NCI-H774 (cell line): ENCODE results near the gene KDM2B.

Experiments used
- DNase-seq: peaks from one replicate; lab custom pipeline; 2025; lab: John Stamatoyannopoulos, UW

KDM2B gene

DNA sequence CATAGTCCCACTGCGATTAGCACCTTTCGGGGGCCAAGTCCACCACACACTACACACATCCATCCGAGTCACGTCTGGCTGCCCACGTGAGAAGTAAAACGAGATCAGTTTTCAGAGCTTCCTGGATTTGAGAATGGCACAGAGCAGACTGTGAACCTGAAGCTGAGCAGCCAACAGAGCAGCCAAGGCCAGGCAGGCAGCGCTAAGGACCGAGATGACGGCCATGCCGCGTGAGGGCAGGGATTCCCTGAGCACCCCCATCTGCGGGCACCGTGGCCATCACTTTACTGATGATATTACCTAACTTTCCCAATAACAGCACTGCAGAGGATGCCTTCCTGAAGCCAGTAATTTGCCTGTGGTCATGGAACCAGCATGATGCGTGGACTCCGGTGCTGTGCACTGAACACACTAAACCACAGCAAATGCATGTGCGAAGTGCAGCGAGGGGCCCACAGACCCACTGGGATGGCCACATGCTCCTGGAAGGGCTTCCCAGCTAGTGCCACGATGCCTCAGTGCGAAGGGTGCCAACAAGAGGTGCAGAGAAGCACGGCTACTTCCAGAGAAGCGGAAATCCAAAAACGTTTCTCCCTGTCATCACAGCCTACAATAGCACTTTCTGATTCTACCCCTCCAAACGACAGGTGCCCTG, 124.9 kb downstream of the KDM2B start:
- no peak for DNase-seq

DNA sequence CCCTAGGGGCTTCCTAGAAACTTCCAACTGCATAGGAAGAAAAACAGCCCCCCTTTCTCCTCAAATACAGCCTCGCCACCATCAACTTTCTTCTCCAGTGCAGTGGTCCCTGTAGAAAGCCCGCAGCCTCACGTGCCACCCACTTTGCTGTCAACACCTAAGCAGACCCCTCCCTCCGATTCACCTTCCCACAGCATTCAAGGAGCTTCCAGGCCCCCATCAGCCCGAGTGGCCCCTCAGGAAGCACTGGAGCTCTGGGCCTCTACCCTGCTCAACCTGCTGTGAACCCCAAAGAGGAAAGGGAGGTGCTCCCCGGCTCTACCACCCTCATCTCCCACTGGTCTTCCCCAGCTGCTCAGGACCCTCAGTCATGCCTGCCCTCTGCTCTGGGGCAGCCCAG, 125.9 kb downstream of the KDM2B start:
- DNase-seq: no peak

DNA sequence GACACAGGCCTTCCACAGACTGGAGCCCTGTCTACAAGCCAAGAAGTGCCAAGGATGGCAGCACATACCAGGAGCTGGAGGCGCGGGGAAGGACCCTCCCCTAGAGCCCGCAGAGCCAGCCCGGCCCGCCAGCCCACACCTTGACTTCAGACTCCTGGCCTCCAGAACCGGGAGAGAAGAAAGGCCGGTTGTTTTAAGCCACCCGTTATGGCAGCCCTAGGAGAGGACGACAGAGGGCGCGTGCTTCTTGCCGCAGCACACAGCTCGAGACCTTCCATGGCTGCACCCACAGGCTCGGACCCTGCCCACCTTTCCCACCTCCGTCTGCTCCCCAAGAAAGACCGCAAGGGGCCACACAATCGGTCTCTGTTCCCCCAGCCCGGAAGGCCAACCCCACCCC, 127.2 kb downstream of the KDM2B start:
- no peak for DNase-seq

DNA sequence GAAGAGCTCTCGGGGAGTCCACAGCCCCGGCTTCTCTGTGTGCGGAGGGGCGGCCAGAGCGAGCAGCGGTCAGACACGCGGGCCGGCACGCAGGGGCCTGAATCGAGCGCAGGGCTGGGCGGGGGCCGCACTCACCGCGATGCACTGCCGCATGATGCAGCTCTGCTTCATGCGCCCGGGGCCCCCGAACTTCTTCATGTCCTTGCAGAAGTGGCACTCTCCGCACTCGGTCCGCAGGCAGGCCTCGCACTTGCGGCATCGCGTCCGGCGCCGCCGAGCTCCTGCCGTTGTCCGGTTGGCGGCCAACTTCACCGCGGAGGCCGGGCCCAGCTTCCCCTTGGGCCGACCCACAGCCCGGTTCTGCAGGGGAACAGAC, 127.8 kb downstream of the KDM2B start:
- DNase-seq: no peak

DNA sequence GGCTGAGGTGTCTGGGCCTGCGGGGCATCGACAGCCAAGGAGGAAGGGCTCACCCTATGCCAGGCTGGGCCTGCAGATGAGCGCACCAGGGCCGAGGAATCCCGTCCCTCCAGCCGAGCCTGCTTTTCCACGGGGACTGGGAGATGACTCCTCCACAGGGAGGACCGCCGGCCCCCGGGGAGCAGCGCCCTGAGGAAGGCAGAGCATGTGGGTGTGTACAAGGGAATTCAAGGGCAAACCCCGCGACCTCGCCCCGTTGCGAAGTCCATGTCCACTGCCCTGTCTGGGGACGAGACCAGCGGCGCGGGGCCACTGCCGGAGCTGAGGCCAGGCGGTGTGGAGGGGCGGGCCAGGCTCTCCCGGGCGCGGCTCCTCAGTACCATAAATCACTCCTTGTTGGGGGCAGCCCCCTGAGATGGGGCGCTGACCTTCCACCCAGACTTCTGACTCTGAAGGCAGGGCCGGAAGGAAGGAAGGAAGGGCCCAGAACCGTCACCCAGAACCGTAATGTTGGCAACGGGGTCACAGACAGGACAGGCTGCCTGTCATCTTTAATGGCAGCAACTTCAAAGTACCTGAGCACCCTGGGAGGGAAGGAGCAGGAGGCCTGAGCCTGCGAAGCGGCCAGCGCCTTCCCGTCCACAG, 128.4 kb downstream of the KDM2B start:
- DNase-seq: no peak

DNA sequence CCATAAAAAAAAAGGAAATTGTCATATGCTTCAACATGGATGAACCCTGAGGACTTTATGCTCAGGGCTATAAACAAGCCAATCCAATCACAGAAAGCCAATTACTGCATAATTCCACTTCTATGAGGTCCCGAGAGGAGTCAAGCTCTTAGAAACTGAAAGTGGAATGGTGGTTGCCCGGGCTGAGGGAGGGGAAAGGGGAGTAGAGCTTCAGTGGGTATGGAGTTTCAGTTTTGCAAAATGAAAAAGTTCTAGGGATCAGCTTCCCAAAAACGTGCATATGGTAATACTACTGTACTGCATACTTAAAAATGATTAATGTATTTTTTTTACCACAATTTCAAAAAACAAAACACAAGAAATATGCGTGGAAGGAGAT, 128.9 kb downstream of the KDM2B start:
- DNase-seq: no peak

DNA sequence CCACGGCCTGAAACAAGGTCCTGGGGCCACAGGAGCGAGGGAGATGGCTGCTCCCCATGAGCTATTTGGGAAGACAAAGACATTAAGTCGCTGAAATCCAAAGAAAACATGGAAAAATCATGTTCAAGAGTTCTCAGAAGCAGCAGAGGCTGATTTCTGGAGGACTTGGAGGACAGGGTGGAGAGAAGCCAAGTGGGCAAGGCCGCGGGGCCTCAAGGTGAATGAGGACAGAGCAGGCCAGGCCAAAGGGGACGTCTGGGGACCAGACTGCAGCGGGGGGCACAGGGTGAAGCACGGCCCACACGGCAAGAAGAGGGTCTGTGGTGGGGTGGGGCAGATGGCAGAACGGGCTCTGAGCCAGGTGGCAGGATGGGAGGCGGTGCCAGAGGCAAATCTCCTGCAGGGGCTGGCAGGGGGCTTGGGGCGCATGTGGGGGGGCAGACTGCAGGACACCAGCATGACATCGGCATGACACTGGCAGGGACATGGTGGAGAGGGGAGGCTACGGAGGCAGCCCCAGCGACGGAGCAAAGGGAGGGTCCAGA, 132.0 kb downstream of the KDM2B start:
- DNase-seq: no peak

DNA sequence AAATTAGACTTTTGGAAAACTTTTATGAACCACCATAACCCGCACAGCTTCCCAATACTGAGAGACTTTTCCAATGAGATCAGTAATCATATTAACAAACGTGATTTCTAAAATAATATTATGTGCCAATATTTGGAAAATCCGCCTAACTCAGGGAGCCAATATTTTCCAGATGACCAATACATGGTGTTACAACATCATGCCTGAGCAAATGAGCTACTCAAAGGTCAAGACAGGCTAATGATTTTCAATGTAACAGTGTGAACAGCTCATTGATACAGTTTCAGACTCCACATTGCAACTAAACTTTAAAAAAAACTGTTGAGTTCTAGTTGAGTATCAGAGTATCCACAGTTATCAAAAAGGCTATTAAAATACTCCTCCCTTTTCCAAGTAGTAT, 134.1 kb downstream of the KDM2B start:
- no peak for DNase-seq

DNA sequence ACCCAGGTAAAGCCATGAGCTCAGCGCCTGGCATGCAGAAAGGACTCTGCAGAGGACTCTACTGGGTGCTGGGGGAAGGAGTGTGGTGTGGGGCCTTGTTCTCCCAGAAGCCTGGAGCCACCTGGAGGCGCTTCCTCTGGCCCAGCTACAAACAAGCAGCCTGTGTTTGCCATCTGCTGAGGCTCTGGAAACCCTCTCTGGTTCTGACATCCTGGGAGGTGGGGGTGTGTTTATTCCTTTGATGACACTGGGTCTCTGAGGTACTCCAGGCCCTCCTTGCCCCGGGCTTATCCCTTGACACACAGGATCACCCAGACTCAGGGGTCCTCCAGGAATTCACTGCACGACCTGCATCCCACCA, 136.0 kb downstream of the KDM2B start:
- DNase-seq: no peak

DNA sequence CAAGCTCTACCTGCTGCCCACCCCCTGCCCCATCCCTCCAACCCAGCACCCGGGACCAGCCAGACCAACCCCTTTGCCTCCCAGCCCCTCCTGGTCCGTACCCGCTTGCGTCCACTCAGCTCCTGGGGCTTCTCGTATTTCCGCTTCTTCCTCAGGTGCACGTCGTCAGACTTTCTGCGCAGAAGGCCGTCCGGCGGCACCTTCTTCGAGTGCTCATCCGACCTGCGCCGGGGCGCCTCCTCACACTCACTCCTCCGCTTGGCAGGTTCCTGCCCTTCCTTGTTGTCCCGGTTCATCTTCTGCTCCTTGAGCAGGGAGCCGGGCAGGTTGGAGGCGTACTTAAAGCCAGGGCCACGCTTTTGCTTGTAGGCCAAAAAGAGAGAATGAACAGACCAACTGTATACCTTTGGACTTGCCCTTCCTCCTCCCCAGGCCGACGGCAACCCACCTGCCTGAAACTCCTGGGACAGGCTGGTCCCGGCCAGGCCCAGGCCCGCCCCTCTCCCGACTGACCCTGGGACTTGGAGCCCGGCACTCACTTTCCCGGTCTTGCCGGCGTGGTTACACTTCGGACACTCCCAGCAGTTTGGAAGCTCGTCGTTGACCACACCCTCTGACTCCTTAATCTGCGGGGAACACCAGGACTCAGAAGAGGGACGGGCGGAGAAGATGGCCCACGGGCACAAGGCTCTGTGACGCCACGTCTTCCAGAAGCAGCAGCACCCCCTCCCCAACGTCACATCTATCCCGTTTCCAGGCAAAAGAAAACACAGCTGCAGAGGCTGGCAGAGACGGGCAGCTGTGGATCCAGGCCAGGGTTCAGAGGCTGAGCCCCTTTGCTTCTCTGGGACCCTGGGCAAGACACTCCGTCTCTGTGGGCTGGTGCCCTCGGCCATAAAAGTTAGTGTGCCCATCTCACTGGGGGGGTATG, 136.6 kb downstream of the KDM2B start:
- DNase-seq: no peak

DNA sequence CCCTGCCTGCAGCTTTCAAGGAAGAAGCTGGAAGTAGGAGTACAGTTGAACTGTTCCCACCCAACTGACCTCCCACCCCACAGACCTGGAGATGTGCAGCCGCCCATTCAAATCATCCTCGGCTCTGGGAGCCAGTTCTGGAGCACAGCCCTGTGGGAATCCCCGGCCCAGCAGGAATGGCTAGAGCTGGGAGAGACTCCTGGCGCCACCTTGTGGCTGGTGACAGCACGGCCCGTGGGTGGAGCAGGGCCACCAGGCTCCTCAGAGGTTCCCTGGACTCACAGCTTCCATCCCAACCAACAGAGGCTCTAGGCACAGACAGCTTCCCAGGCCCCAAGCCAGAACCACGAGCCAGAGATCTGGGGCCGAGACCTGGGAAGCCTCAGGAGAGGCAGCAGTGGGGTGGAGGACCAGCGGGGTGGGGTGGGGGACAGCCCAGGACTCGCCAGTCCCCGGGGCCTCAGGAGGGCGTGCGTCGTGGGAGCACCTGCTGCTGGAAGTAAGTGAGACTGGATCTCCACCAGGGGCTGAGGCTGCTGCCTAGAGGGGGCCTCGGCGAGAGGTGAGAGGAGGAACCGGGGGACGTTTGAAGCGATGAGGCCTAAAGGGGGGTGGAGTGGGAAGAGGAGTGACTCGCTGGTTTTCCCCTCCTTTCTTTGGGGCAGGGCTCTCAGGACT, 137.5 kb downstream of the KDM2B start:
- DNase-seq: peak; percentile 73

DNA sequence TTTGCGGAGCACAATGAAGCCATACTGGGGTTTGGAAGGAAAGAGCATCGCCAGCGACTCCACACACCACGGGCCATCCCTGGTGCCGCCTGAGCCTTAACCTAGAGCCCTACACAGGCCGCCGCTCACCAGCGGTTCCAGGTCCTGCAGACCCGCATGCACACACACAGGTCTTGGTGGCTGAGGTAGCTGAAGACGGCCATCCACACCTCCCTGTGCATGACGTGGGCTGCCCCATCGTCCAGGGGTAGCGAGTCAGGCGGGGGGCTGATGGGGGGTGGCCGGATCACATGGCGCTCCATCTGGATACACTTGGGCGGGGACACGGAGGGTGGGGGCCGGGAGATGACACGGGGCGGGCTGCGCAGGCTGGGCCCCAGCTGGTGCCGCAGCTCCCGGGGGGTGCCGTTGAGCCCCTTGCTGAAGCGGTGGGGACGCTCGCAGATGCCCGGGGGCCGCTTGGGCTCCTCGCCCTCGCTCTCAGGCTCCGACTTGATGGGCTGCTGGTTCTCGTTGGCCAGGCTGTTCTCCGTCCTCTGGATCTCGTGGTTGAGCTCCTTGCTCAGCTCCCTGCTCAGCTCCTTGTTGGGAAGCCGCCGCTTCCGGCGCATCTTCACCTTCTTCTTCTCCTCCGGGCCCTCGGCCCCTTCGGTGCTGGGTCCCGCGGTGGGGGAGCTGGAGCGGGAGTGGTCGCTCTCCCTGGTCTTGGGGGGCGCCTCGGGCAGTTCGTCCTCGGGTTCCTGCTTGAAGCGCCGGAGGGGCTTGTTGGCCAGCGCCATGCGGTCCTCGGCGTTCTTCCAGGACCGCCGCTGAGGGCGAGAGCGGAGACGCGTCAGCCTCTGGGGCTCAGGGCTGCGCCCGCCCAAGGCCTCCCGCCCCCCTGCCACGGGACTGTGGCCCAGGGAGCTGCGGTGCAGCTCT, 138.5 kb downstream of the KDM2B start:
- no peak for DNase-seq

DNA sequence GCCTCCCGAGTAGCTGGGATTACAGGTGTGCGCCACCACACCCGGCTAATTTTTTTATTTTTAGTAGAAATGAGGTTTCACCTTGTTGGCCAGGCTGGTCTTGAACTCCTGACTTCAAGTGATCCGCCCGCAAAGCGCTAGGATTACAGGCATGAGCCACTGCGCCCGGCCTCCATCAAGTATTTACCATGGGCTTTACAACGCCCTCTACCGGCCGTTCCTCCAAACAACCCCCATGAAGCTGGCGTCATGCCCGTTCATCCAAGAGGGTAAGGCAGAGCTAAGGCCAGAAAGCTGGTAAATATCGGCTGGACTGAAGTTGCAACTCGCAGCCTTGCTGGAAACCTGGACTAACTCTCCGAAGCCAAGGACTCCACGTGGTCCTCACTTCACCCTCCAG, 139.3 kb downstream of the KDM2B start:
- DNase-seq: no peak

DNA sequence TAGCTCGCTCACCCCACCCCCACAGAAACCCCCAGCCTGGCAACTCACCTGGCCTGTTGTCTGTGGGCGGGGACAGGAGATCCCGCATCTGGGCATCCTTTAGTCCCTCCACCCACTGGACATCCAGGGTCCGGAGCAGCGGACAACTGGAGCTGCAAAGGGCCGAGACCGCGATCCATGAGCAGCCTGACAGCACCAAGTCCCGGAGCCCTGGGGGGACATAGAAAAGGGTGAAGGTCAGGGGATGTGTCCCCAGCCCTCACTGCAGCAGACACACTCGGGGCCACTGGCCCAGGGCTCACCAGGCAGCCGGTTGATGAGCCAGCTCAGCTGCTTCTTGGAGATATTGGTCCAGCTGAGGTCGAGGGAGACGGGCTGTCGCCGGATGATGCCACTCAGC, 140.1 kb downstream of the KDM2B start:
- DNase-seq: no peak

DNA sequence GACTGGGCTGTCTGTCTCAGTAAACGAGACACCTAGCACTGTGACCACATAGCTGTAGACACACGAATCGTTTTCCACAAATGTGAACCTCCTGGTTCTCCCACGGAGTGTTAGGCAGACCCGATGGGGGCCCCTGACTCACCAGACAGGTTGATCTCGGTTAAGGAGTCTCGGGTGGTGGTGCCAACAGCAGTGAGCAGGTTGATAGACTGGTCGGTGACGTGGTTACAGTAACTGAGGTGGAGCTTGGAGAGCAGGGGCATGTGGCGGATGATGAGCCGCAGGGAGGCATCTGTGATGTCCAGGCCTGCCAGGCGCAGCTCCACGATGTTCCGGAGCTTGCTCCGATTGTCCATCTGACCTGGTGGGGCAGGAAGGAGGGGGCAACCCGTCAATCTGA, 141.1 kb downstream of the KDM2B start:
- no peak for DNase-seq

DNA sequence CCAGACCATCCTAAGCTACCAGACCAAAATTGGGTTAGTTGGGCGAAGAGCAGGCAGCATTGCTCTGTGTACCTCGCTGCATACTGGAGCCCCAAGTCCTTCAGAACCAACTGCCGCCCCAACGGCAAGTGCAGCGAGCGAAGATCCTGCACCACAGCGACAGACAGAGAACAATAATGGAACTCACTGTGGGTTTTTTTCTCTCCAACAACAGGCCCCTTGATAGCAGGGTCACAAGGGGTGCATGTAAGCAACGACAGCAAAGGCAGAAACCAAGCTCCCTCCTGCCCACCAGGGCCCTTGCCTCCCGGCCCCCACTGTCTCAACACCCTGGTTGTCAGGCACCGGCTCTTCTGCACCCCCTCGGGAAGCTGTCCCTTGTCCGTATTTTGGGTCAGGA, 141.9 kb downstream of the KDM2B start:
- DNase-seq: no peak

DNA sequence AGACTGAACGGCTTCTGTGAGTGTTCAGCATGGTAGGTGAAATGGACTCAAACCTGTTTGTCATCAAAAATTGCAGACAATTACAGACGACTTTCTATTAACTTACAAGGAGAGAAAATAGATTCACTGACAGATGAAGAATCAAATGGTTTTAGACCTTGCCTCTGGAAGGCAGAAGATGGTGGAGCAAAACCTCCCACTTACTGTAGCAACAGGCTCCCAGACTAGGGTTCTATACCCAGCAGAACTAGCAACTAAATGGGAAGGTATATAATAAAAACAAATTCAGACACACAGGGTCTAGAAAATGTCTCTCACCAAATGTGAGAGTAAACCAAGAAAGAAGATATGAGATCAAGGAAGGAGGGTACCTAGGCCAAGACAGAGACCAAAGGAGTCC, 144.1 kb downstream of the KDM2B start:
- no peak for DNase-seq

DNA sequence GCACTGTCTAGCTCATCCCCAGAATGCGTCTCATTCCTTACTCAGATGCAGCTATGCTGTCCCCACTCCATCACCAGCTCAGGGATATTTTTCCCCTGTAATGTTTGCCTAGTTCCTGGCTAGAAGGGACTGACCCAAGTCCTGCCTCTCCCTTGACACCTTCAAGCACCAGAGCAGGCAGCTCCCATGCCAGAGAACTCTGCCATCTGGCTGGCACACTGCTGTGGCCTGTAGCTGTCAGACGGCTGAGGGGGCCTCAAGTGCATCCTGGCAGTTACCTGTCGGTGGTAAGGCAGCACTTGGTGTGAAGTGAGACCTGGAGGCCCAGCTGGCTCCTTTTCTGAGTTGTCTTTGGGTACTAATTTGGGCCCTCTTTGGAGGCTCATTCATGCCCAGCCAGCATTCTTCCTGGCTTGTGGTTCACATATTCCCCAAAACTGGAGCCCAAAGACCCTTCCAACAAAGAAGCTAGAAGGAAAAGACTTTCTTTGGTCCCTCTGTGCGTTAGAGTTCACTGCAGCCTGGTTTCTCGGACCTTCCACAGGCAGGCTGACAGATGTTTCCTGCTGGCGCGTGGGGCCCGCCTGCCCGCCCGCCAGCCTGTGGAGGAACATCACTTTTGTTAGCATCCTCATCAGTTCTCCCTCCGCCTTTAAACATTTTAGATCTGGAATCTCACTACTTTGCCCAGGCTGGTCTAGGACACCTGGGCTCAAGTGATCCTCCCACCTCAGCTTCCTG, 147.9 kb downstream of the KDM2B start:
- no peak for DNase-seq

DNA sequence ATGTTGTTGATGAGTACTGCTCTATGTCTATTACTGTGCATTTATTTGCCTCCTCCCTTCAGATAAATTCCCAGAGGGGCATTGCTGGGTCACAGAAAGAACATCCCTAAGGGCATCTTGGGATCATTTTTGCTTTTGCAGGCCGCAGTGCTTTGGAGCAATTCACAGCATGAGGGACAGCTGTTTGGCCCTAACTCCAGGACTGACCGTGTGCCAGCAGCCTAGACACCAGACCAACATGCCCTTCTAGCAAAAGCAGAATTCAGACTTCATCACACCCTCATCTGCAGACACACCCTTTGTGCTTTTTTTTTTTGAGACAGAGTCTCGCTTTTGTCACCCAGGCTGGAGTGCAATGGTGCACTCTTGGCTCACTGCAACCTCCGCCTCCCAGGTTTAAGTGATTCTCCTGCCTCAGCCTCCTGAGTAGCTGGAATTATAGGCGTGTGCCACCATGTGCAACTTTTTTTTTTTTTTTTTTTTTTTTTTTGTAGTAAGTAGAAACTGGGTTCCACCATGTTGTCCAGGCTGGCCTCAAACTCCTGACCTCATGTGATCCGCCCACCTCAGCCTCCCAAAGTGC, 149.9 kb downstream of the KDM2B start:
- no peak for DNase-seq

DNA sequence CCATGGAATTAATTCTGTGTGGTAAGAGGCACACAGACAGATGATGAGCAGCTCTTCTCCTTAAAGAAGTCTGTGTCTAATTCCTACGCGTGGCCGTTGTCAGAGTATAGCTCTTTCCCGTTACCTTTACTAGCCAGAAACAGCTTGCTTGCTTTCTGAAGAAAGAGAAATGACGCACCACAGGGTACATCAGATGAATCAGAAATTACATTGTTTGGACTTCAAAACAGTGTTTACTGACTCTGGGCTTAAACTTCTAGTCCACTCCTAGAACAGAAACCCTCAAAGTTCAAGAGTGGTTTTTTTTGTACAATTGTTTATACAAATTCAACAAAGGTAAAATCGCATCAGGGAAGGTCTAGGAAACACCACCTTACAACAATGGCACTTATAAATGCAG, 151.9 kb downstream of the KDM2B start:
- DNase-seq: no peak
